ENCODE data around the gene DENND1A. TPM values are rescaled to one million over a fixed set of nuclear protein-coding genes. Genes with fewer than 3 reads are reported as not detected.
"Not testable (repeated sequence)": the region's sequence is repeated elsewhere in the genome, so short reads cannot be mapped to it uniquely, and the experiment has no call there.

The DENND1A gene
- total RNA-seq, 2 donors from 2014 or later: 18.9 to 26.8 TPM

DNA sequence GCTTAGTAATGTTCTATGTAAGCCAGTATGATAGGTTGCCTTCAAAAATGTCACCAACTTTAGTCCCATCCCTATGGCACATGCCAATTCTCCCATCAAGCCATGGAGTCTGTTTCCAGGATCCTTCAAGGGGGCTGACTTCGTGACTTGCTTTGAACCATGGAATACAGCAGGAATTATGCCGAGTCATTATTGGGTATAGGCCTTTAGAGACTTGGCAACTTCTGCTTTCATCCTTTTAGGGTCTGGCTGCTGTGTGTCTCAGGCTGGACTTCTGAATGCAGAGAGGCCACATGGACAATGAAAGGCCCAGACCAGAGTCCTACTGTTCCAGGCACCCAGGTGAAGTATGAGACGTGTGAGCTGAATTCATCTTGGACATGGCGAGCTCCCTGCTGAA, 109.8 kb downstream of the DENND1A start:
- H3K4me1 ChIP-seq (replicated peaks): no peaks in the 10 kb centered on the region
- no peaks in the 10 kb centered on the region for H3K36me3 ChIP-seq
- no peak overlapping the region for H3K27ac ChIP-seq
- DNase-seq (ENCODE audit: low spot score): no peak
- no peaks in the 10 kb centered on the region for H3K9me3 ChIP-seq
- 86% methylated on average over 4 of the region's 4 CpGs for WGBS
- no peak for TF ChIP-seq POLR2AphosphoS5 (IDR thresholded peaks at IDR 0.05)
- TF ChIP-seq POLR2A (IDR thresholded peaks at IDR 0.05): no peak
- TF ChIP-seq, protein P1, sequence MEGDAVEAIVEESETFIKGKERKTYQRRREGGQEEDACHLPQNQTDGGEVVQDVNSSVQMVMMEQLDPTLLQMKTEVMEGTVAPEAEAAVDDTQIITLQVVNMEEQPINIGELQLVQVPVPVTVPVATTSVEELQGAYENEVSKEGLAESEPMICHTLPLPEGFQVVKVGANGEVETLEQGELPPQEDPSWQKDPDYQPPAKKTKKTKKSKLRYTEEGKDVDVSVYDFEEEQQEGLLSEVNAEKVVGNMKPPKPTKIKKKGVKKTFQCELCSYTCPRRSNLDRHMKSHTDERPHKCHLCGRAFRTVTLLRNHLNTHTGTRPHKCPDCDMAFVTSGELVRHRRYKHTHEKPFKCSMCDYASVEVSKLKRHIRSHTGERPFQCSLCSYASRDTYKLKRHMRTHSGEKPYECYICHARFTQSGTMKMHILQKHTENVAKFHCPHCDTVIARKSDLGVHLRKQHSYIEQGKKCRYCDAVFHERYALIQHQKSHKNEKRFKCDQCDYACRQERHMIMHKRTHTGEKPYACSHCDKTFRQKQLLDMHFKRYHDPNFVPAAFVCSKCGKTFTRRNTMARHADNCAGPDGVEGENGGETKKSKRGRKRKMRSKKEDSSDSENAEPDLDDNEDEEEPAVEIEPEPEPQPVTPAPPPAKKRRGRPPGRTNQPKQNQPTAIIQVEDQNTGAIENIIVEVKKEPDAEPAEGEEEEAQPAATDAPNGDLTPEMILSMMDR (IDR thresholded peaks at IDR 0.05): no peak
- H3K4me3 ChIP-seq: no peak overlapping the region
- intact Hi-C loops (cut with DNase I): no loop called here
- no peaks in the 10 kb centered on the region for H3K27me3 ChIP-seq (replicated peaks; ENCODE audit: insufficient read depth)

DNA sequence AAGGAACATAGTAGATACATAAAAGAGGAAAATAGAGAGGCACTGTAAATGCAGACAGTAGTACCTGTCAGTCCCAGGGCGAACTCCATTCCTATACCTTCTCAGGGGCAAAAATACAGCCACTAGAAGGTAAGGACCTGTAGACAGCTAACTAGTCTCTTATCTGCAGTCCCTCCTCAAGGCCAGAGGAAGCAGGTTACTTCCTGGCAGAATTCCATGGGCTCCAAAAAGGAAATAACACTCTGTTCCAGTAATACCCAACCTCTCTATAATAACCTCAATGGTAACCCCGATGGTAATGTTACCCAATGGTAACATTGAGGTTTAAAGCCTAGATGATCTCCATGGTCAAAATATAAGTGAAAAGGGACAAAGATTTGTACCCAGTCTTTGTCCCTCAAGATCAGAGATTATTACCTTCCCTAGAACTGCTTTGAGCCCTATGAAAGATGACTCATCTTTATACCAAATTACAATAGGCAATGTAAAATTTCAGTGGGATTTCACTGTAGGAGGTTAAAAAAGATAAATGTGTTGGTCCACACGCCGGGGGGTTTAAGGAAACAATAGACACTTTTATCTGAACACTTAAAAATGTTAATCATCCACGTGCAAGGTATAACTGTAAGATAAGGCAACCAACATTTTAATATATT, 113.0 kb downstream of the DENND1A start:
- no peaks in the 10 kb centered on the region for H3K9me3 ChIP-seq
- H3K27me3 ChIP-seq (replicated peaks; ENCODE audit: insufficient read depth): no peaks in the 10 kb centered on the region
- intact Hi-C loops (cut with DNase I): no loop called here
- no peak overlapping the region for H3K4me3 ChIP-seq
- no peak for DNase-seq (ENCODE audit: low spot score)
- no peak overlapping the region for H3K27ac ChIP-seq
- no peaks in the 10 kb centered on the region for H3K36me3 ChIP-seq
- TF ChIP-seq POLR2AphosphoS5 (IDR thresholded peaks at IDR 0.05) (no peak), POLR2A (IDR thresholded peaks at IDR 0.05) (no peak)
- TF ChIP-seq, protein P1 (IDR thresholded peaks at IDR 0.05): no peak
- 94% methylated on average over 5 of the region's 5 CpGs for WGBS
- no peaks in the 10 kb centered on the region for H3K4me1 ChIP-seq (replicated peaks)

DNA sequence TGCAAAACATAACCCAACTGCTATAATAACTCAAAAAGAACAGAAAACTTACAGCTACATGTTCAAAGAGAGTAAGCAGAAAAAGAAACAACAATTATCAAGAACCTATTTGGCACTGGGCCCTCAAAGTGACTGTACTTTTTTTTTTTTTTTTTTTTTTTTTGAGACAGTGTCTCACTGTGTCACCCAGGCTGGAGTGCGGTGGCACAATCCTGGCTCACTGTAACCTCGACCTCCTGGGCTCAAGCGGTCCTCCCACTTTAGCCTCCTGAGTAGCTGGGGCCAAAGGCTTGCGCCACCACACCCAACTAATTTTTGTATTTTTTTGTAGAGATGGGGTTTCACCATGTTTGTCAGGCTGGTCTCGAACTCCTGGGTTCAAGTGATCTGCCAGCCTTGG, 114.1 kb downstream of the DENND1A start:
- H3K36me3 ChIP-seq; H3K27ac ChIP-seq; H3K9me3 ChIP-seq; H3K27me3 ChIP-seq (replicated peaks; ENCODE audit: insufficient read depth); H3K4me3 ChIP-seq; H3K4me1 ChIP-seq (replicated peaks); intact Hi-C loops (cut with DNase I); DNase-seq (ENCODE audit: low spot score): not testable (repeated sequence)
- WGBS: 91% methylated on average over 5 of the region's 5 CpGs

DNA sequence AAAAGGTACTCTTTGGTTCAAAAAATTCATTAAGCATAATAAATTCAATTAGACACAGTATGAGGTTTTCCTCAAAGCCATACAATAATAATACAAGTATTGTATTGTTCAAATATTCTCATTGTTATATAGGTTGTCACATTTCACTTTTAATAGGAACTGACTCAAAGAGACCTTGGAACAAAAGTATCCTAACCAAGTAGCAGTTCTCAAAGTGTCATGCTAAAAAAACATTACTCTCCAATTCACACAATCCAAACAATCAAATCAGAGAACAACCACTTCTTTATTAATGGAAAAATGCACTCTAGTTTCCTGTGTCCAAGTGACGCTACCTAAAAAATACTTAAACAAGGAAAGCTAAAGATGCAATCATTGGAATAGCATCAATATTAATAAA, 115.4 kb downstream of the DENND1A start:
- DNase-seq (ENCODE audit: low spot score): no peak
- no peaks in the 10 kb centered on the region for H3K27me3 ChIP-seq (replicated peaks; ENCODE audit: insufficient read depth)
- intact Hi-C loops (cut with DNase I): no loop called here
- no peak for TF ChIP-seq POLR2A (IDR thresholded peaks at IDR 0.05)
- TF ChIP-seq POLR2AphosphoS5 (IDR thresholded peaks at IDR 0.05): no peak
- TF ChIP-seq, protein P1 (IDR thresholded peaks at IDR 0.05): no peak
- H3K36me3 ChIP-seq: no peaks in the 10 kb centered on the region
- WGBS: 75% methylated on average over 1 of the region's 1 CpG
- no peak overlapping the region for H3K27ac ChIP-seq
- H3K9me3 ChIP-seq: no peaks in the 10 kb centered on the region
- no peak overlapping the region for H3K4me3 ChIP-seq
- H3K4me1 ChIP-seq (replicated peaks): no peaks in the 10 kb centered on the region

DNA sequence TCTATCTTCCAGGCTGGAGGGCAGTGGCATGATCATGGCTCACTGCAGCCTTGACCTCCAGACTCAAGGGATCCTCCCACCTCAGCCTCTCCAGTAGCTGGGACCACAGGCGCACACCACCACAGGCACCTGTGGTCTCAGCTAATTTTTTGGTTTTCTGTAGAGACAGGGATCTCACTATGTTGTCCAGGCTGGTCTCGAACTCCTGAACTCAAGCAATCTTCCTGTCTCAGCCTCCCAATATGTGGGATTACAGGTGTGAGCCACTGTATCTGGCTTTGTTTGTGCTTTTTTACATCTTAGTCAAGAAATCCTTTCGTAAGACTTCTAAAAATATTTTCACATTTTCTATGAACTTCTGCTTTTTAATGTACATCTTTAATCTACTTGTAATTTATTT, 116.9 kb downstream of the DENND1A start:
- TF ChIP-seq, protein P1 (IDR thresholded peaks at IDR 0.05): no peak
- TF ChIP-seq POLR2AphosphoS5 (IDR thresholded peaks at IDR 0.05) (no peak), POLR2A (IDR thresholded peaks at IDR 0.05) (no peak)
- Histone ChIP-seq H3K9me3 (no peaks in the 10 kb centered on the region), H3K36me3 (no peaks in the 10 kb centered on the region), H3K27ac (no peak overlapping the region), H3K4me3 (no peak overlapping the region), H3K4me1 (replicated peaks) (no peaks in the 10 kb centered on the region), H3K27me3 (replicated peaks; ENCODE audit: insufficient read depth) (no peaks in the 10 kb centered on the region)
- intact Hi-C loops (cut with DNase I): no loop called here
- no peak for DNase-seq (ENCODE audit: low spot score)
- 91% methylated on average over 3 of the region's 3 CpGs for WGBS
